Uterus (tissue), 2 donors: Measurements from ENCODE around the gene KRT12.

Source experiments
- POLR2A ChIP-seq, 2 donors: fragments of 450-650 bp; IDR thresholded peaks; one replicate each; pipeline ENCODE4 v1.6.1; 2016; ENCODE audit warnings: antibody characterized with exemption in 2 of 2, mild to moderate bottlenecking in 1 of 2, moderate library complexity in 1 of 2
- TF ChIP-seq, protein P1 (sequence below), 4 experiments: fragments of 200-600 bp in 2 of 4; fragments of 450-650 bp in 2 of 4; sonication (generic) in 2 of 4; IDR thresholded peaks; one replicate each; pipeline ENCODE4 v1.5.1; 2016 to 2019; ENCODE audit warnings: antibody characterized with exemption in 4 of 4, mild to moderate bottlenecking in 2 of 4, moderate library complexity in 1 of 4

DNA sequence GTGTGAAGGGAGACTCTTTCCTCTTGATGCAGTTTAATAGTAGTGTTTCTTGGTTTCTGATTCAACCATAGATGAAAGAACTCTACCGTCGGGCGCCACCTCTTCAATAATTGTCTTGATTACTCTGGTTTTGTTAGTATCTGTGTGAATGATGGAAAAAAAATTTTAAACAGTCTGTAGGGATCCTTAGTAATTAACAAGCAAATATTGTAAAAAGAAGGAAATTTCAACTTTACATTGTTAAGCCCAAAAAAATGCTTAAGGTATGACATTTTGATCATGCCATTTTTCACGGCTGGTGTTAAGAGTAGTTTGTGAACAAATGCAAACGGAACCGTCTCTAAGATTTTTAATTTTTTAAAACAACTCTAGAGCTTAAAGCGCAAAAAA lies 48.7 kb downstream of the KRT12 start:
- TF ChIP-seq, protein P1, sequence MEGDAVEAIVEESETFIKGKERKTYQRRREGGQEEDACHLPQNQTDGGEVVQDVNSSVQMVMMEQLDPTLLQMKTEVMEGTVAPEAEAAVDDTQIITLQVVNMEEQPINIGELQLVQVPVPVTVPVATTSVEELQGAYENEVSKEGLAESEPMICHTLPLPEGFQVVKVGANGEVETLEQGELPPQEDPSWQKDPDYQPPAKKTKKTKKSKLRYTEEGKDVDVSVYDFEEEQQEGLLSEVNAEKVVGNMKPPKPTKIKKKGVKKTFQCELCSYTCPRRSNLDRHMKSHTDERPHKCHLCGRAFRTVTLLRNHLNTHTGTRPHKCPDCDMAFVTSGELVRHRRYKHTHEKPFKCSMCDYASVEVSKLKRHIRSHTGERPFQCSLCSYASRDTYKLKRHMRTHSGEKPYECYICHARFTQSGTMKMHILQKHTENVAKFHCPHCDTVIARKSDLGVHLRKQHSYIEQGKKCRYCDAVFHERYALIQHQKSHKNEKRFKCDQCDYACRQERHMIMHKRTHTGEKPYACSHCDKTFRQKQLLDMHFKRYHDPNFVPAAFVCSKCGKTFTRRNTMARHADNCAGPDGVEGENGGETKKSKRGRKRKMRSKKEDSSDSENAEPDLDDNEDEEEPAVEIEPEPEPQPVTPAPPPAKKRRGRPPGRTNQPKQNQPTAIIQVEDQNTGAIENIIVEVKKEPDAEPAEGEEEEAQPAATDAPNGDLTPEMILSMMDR (IDR thresholded peaks at IDR 0.05), result no peak
- no peak for TF ChIP-seq POLR2A (IDR thresholded peaks at IDR 0.05)
